GM19455 (cell line): ENCODE measurements around the gene DDX6.
"Not testable (repeated sequence)": the region's sequence is repeated elsewhere in the genome, so short reads cannot be mapped to it uniquely, and the experiment has no call there.

Experiments
- ATAC-seq: cut with Tn5 transposase; IDR thresholded peaks from one replicate; pipeline ENCODE4 v1.9.1; 2021; ENCODE audit not compliant: unreplicated experiment

The DDX6 gene

DNA sequence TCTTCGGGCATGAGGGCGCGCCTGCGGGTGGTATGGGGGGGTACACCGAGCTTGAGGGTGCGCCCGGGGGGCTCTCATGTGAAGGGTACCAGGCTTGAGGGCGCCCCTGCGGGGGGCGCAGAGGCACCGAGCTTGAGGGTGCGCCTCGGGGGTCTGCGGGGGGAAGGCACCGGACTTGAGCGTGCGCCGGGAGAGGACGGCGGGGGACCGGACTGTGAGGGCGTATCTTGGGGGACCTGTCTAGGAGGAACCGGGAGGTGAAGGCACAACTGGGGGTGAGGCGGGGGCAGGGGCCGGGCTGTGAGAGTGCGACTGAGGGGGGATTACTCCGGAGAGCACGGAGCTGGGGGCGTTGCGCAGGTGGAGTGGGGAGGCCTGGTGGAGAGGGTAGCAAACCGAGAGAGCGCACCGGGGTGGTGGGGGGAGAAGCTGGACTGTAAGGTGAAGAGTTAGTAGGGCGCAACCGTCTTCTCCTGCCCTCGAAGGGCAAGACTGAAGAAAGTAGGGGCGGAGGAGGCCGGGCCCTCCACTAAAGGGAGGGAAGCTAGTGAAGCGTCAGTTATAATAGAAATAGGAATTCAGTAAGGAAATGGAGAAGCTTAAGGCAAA is 1.1 kb upstream of the DDX6 start:
- no peak for ATAC-seq

DNA sequence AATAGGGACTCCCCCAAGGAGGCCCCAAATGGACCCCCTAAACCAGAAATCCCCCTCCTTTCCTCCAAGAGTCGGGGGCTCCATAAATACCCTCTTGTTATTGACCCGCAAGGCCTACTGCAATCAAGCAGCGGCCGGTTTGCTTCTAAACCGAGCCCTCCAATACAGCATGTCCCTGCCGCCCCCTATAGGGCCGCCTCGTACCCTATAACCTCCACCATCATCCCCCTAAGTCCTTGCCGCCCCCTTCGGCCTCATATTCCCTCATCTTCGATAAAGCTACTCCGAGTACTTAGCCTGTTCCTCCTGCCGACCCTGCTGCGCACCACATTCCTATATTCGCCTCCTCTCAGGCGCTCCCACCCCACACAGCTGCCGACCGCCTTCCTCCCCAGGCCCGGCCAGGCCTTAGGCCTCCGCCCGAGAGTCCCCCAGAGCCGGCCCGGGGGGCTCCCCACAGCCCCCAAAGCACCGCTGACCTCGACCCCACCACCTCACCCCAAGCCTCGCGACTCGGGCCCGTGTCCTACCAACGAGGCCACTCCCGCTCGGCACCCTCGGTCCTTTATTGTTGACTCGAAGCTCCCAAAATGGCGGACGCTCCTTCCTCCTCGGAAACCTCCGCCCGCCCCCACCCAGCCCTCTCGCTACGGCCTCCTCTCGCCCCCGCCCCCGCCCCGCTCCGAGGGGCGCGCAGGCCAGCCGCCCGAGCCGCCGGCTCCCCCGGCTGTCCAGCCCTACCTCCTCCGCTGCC is 430 bp downstream of the DDX6 start:
- peak; percentile 26 for ATAC-seq

DNA sequence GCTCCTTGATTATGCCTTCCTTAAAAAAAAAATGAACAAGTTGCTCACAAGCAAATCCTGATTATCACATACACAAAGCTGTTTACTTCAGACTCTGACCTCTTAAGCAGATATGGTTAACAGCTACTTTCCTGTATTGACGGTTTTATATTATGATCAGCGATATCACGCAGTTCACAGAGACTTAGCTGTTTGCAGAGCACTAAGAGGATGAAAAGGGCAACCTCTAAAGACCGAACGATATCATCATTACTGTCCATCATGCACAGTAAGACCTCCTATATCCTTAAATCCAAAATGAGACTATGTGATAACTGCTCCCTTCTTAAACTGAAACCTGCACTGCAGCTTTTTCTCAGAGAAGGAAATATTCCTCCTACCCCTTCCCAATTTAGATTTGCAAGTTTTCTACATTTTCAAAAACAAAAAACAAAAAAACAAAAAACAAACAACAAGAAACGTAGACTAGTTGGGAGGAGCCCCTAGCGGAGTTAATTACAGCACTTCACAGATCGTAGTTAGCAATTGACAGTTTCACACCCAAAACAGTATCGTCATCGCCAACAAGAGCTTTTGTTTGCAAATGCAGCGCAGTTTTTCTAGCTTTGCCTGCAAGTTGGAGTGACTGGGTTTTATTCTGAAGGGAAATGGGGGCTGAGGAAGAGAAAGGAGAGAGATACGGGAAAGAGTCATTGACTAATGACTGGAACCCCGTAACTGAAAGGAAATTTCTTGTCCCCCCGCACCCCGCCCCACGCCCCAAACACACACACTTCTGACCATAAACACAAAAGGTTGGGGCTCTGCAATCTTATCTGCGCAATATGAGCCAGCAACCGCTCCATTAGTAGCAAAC is 1.2 kb downstream of the DDX6 start:
- peak; percentile 3 for ATAC-seq

DNA sequence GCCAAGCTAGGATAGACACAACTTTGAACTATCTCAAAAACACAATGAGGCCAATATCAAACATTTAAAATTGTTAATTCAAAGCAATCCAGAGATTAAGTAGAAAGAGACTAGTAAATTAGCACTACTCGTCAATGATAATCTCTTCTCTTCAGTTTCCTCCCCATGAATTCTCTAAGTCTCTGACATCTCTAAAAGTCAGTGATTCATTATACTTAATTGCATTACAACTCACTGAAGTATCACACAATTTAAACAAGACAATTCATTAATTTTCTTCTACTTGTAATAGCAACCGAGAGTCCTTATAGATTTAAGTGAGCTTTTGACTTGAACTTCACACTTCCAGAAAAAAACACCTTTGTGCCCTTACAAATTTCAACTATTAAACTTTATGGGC is 4.3 kb downstream of the DDX6 start:
- no peak for ATAC-seq

DNA sequence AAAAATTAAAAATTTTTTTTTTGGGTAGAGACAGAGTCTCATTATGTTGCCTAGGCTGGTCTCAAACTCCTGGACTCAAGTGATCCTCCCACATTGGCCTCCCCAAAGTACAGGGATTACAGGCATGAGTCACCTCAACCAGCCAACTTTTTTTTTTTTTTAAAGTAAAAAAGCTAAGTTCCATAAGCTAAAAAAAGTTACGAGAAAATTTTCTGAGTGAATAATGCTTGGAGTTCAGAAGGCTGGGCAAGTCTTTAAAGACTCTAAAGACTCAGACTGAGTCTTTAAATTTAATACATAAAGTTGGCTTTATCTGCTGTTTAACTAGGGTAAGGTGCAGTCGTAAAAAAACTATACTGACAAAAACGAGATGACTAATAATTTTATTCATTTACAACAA is 5.6 kb downstream of the DDX6 start:
- ATAC-seq = no peak

DNA sequence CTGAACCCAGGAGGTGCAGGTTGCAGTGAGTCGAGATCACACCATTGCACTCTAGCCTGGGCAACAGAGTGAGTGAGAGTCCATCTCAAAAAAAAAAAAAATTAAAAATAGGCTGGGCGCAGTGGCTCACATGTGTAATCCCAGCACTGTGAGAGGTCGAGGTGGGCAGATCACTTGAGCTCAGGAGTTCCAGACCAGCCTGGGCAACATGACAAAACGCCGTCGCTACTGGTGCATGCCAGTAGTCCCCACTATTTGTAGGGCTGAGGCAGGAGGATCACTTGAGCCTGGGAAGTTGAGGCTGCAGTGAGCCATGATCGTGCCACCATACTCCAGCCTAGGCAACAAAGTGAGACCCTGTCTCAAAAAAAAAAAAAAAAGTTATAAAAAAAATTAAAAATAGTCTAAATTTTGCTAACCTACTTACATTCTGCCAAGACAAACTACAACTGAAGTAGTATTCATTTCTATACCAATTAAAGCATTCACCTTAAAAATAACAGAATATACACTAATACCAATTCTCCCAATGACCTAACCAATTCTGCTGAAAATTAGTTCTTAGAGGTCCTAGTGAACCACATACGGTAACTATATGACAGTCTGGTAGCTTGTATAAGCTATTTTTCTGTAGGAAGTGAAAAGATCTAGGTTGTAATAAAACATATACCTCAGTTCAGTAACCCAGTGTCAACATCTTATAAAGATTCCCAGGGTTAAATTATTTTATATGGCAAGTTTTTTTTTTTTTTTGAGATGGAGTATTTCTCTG is 7.1 kb downstream of the DDX6 start:
- ATAC-seq = no peak

DNA sequence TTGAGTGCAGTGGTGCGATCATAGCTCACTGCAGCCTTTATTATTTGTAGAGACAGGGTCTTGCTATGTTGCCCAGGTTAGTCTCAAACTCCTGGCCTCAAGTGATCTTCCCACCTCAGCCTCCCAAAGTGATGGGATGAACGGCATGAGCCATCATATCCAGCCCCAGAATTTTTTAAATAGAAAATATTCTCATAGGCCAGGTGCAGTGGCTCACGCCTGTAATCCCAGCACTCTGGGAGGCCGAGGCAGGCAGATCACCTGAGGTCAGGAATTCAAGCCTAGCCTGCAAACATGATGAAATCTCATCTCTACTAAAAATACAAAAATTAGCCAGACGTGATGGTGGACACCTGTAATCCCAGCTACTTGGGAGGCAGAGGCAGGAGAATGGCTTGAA is 7.6 kb downstream of the DDX6 start:
- ATAC-seq = not testable (repeated sequence)

DNA sequence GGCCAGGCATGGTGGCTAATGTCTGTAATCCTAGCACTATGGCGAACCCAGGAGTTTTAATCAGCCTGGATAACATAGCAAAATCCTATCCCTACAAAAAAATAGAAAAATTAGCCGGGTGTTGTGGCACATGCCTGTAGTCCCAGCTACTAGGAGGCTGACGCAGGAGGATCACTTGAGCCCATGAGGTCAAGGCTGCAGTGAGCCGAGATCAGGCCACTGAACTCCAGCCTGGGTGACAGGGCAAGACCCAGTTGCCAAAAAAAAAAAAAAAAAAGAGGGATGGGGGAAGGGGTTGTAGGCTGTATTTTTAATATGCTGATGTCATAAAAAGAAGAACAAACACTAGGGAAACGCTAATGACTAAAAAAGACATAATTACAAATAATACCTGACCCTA is 12.1 kb downstream of the DDX6 start:
- ATAC-seq = no peak

DNA sequence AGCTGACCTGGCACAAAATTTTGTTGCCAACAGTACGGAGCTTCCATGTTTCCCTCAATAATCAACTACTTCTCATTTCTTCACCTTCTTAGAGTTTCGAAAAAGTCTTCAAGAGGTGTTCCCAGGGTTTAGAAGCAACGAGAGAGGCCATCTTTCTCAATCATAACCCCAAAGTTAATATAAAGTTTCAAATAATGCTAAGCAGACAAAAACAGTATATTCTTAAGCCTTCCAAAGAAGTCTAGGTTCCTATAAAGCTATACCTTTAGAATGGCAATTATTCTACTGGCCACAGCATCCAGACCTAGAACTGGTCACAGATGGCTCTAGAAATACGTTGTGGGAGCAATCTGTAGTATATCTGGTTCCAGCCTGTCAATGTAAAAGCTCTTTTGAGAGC is 16.9 kb downstream of the DDX6 start:
- ATAC-seq = no peak

DNA sequence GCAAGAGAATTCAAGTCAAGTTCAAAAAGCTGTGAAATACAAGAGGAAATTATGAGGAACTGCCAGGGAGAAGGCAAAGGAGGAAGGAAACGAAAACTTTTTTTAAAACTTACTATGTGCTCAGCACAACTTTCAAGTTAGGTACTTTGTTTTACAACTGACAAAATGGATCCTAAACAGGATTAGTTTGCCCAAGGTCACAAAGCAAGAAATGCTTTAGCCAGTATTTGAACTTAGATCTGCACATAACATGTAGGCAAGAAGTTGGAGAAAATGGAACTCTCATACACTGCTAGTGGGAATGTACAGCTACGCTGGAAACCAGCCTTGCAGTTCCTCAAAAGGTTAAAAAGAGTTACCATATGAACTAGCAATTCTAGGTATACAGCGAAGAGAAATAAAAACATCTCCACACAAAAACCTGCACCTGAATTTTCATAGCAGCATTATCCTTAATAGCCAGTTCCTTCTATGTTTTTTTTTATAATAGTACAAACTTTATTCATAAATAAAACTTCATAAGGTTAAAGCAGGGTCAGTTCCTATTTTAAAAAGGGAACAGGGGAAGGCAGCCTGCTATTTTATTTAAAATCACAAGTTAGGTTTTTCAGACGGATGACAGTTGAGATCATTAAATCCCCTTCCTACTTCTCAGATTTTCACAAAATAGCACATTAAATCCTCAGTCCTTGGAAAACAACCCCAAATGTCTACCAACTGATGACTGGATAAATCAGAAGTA is 19.2 kb downstream of the DDX6 start:
- ATAC-seq = no peak

DNA sequence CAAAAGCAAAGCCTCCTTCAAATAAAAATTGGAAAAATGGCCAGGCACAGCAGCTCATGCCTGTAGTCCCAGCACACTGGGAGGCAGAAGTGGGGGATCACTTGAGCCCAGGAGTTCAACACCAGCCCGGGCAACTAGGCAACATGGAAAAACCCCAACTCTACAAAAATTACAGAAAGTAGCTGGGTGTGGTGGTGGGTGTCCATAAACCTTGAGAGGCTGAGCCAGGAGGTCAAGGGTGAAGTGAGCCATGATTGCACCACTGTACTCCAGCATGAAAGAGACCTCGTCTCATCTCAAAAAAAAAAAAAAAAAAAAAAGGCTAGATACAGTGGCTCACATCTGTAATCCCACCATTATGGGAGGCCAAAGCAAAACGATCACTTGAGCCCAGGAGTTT is 22.3 kb downstream of the DDX6 start:
- no peak for ATAC-seq

DNA sequence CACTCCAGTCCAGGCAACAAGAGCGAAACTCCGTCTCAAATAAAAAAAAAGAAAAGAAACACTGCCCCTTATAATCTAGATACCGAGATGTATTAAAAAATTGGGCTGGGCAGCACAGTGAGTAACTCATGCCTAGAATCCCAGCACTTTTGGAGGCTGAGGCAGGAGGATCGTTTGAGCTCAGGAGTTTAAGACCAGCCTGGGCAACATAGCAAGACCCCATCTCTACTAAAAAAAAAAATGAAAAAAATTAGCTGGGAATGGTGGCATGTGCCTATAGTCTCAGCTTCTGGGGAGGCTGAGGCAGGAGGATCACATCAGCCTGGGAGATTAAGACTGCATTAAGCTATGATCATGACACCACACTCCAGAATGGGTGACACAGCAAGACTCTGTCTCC is 24.9 kb downstream of the DDX6 start:
- no peak for ATAC-seq

DNA sequence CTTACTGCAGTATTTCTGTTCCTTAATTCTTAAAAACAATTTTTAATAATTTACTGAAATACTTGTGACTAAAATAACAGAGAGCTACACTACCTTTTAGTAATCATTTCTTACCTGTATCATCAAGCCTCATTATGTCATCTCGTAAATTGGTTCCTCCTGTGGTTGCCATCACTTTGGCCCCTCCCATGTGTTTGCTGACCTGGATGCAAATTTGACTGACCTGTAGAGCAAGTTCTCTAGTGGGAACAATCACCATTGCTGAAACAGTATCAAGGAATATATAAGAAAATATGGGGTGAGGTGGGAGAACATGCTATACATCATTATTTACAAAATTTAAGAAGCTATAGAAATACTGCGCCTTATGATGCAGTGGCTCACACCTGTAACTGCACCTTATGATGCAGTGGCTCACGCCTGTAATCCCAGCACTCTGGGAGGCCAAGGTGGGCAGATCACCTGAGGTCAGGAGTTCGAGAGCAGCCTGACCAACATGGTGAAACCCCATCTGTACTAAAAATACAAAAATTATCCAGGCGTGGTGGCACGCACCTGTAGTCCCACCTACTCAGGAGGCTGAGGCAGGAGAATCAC is 25.8 kb downstream of the DDX6 start:
- not testable (repeated sequence) for ATAC-seq

DNA sequence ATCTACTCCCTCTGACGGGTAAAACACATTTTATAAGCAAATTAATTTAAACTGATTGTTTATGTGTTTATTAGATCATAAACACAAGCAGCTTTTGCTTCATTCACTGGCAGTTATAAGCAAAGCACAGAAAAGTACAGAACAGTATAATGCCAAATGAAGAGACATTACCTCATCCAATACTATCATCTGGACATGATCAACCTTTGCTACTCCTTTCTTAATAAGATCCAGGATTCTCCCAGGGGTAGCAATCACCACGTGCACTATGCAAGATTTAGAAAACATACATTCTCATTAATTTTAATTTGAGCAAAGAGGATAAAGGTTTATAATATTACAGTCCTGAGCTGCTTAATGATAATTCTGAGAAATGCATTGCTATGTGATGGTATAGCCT is 27.9 kb downstream of the DDX6 start:
- no peak for ATAC-seq

DNA sequence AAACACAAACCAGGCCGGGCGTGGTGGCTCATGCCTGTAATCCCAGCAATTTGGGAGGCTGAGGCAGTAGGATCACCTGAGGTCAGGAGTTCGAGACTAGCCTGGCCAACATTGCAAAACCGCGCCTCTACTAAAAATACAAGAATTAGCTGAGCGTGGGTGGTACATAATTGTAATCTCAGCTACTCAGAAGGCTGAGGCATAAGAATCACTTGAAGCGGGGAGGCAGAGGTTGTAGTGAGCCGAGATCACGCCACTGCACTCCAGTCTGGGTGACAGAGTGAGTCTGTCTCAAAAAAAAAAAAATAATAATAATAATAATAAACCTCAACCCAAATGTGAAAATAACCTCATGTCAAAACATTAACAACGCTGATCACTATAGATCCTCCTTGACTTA is 29.0 kb downstream of the DDX6 start:
- not testable (repeated sequence) for ATAC-seq

DNA sequence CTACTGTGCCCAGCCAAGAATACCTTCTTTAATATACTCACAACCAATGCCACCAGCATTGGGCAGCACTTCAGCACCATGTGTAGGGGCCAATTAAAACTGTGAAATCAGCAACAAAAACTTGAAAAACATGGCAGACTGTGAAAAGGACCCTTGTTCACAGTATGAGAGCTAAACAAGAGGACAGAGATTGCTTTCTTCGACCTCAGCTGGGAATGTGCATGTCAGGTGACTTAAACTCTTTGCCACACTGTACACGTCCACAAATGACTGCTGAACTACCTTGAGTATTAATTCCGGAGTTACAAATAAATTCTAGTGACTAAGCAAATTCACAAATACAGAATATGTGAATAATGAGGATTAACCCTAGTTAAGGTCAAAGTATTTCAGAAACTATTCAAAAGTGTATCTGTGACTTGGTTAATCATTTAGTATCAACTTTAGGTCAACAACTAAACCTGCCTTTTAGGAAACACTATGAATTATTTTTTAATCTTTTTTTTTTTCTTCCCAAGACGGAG is 33.0 kb downstream of the DDX6 start:
- ATAC-seq = no peak

DNA sequence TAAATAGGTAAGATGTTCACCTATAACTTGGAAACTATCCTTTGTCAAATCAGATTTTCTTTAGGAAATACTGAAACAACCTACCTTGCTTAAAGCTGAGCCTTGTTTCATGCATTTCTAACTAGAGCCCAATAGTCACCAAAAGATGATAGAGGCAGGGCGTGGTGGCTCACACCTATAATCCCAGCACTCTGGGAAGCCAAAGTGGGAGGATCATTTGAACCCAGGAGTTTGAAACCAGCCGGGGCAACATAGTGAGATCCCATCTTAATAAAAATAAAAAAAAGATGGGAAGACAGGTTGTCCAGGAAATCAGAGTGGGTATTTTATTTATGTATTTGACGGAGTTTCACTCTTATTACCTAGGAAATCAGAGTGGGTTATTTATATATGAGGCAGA is 38.3 kb downstream of the DDX6 start:
- ATAC-seq = no peak

DNA sequence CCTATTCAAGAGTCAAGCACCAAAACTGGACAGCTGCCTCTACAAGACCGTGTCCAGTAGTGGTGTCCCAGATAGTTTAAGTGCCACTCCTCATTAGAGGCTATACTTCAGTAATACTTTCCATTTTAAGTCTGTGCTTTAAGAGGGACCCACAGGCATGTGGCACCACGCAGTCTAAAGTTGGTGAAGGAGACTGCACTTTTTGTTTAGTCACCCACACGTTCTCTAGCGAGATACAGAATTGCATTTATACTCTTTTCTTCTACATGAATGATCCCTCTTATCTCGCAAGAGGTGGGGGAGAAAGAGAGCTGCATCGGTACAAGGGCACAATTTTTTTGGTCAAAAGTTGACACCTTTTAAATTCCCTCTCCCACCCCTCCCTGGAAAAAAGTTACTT is 41.5 kb downstream of the DDX6 start:
- ATAC-seq = no peak

DNA sequence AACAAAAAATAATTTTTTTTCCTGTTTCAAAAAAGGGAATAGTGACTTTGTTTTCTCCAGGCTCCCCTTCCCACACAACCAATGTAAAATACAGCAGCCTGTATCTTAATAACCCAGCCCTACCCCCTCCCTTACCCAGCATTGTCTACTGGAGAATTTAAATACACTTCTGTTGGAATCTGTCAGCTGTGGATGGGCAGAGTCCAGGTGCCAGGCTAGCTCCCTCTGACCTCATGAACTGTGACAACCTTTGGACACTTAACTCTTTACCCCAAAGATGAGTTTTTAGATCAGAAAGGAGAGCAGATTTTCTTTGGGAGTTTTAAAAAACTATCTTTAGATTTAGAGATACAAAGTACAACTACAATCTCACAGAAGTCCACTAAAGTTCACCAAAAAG is 42.9 kb downstream of the DDX6 start:
- ATAC-seq = no peak

DNA sequence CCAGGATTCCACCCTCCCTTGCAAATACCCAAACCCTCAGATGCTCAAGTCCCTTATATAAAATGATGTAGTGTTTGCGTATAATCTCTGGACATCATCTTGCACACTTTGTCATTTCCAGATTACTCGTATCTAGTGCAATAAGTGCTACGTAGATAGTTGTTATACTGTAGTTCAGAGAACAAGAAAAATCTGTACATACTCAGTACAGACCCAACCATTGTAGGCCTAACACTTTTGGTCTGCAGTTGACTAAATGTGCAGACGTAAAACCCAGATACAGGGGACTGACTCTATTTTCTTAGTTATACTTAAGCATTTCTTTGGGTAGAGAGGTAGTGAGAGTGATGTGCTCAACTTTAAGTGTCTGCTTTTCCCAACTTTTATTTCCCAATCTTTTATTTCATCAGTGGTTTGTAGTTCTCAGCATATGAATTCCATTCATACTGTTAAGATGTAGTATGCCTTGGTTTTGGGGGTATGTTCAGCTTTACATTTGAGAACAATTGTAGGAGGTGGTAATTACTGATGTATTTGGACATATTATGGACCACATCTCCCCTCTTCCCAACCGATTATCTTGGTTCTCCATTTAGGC is 43.9 kb downstream of the DDX6 start:
- ATAC-seq = no peak
